BJ (cell line): ENCODE results near the gene BEGAIN. TPM values are rescaled to one million over a fixed set of nuclear protein-coding genes. Genes with fewer than 3 reads are reported as not detected.

Experiments used
- CTCF ChIA-PET: fragments of 350-600 bp; formaldehyde crosslinking; extraction: SDS; loops from one replicate; lab custom pipeline; 2021; ENCODE audit warnings: antibody characterized with exemption, inconsistent platforms; lab: Yijun Ruan, JAX
- POLR2A ChIA-PET: fragments of 300-600 bp; sonication (Branson Sonifier 250); formaldehyde crosslinking; extraction: SDS; loops from one replicate; lab custom pipeline; 2021; ENCODE audit warnings: antibody characterized with exemption; lab: Charles Lee
- DNase-seq: peaks from one replicate; pipeline ENCODE4 v3.0.0-alpha.2; 2011; ENCODE audit warnings: low read depth
- H3K27me3 ChIP-seq: 2 replicates; pipeline ENCODE4 v1.6.0; 2011; ENCODE audit warnings: low read length; ENCODE audit not compliant: control insufficient read depth, insufficient read depth
- H3K36me3 ChIP-seq: 2 replicates; pipeline ENCODE4 v1.5.1; 2011; ENCODE audit warnings: low read length; ENCODE audit not compliant: control insufficient read depth, insufficient read depth
- H3K4me3 ChIP-seq: 2 replicates; pipeline ENCODE4 v1.5.1; 2011; ENCODE audit warnings: low read depth, mild to moderate bottlenecking, control low read depth, low read length
- CTCF ChIP-seq: IDR thresholded peaks from 2 replicates; pipeline ENCODE4 v1.5.1; 2011; ENCODE audit warnings: low read depth, mild to moderate bottlenecking, control low read depth, inconsistent platforms, low read length, moderate library complexity; ENCODE audit not compliant: insufficient read depth
- polyA plus RNA-seq: library from polyadenylated mRNA; depleted of rRNA; stranded (reverse); fragments of >200 nt; gene quantifications from 2 replicates; pipeline ENCODE4 v1.2.3, GENCODE V29; 2011

BEGAIN gene
- polyA plus RNA-seq, 1 experiment, result 0.22 TPM

GRCh38 chr14:100545359-100545758 lies 41.9 kb downstream of the BEGAIN start:
- DNase-seq, result no peak
- CTCF ChIA-PET, result interaction anchor here (1.0 to 1.2 kb wide), 2 partner anchors 160 to 161 kb away, joined by 3 read pairs; no protein-coding TSS in a partner anchor
- no peak overlapping the region for H3K4me3 ChIP-seq
- H3K36me3 ChIP-seq, result no peaks in the 10 kb centered on the region
- TF ChIP-seq CTCF, result no peak
- POLR2A ChIA-PET, result no interaction called here
- 0 out of 2 replicates have a peak, but pooled peaks cover 2% of the 10 kb centered on the region for H3K27me3 ChIP-seq

DNA sequence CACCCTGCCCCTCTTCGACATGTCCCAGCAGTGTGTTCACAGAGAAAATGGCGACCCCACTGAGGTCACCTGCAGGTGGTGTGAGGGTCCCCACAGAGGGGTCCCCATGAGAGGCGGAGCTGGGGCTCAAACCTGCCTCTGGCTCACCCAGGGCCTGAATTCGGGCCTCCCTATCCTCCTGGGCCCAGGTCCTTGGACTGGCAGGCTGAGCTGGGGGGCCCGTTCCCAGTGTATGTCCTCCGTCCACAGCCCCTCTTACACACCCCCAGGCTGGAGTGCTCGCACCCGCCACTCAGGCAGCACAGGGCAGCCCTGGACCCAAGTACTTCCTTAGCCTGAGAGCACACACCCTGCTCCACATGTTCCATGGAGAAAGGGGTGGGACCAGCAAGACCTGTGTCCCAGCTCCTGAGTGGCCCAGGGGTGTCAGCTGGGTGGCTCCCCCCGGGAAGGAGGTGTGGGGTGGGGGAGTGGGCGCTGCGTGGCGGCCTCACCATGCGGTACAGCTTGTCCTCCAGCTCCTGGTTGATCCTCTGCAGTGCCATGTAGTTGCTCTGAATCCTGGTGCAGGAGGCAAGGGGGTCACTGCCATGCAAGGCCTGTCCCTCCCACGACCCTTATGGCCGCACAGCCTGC lies 42.6 kb downstream of the BEGAIN start:
- Histone ChIP-seq H3K27me3 (no peaks in the 10 kb centered on the region), H3K4me3 (no peak overlapping the region), H3K36me3 (no peaks in the 10 kb centered on the region)
- no peak for TF ChIP-seq CTCF
- no peak for DNase-seq
- ChIA-PET POLR2A (no interaction called here), CTCF (interaction anchor here (0.6 kb wide), 1 partner anchor 162 kb away, joined by 3 read pairs; no protein-coding TSS in a partner anchor)

- H3K27me3 ChIP-seq, result no peaks in the 10 kb centered on the region
- DNase-seq, result no peak
- H3K4me3 ChIP-seq, result no peak overlapping the region
- H3K36me3 ChIP-seq, result no peaks in the 10 kb centered on the region
- POLR2A ChIA-PET, result no interaction called here
- no peak for TF ChIP-seq CTCF
- CTCF ChIA-PET, result interaction anchor here (1.5 kb wide), 1 partner anchor 10 kb away, joined by 5 read pairs; no protein-coding TSS in a partner anchor
These were observed 43.5 kb downstream of the BEGAIN start for GRCh38 chr14:100543471-100544455.

GRCh38 chr14:100542619-100543205 lies 44.5 kb downstream of the BEGAIN start:
- no peak overlapping the region for H3K4me3 ChIP-seq
- no peak for TF ChIP-seq CTCF
- no peak for DNase-seq
- ChIA-PET CTCF (interaction anchor here (1.5 kb wide), 1 partner anchor 9 kb away, joined by 5 read pairs; no protein-coding TSS in a partner anchor), POLR2A (no interaction called here)
- no peaks in the 10 kb centered on the region for H3K27me3 ChIP-seq
- H3K36me3 ChIP-seq, result no peaks in the 10 kb centered on the region
